Lung (tissue), 12 donors: ENCODE results near the gene CACNB1. TPM values are rescaled to one million over a fixed set of nuclear protein-coding genes. Genes with fewer than 3 reads are reported as not detected.

ENCODE experiments used
- ATAC-seq: fragments of 200-7000 bp; cut with Tn5 transposase; one replicate; pipeline ENCODE4 v1.9.1; 2020; ENCODE audit warnings: moderate number of reproducible peaks; ENCODE audit not compliant: insufficient read depth, low FRiP score
- DNase-seq, 3 donors: peaks; one replicate each; pipeline ENCODE4 v3.0.0-alpha.2; 2013 to 2017
- H3K27ac ChIP-seq, 2 donors: one replicate each; pipeline ENCODE4 v1.5.1; 2013; ENCODE audit warnings: mild to moderate bottlenecking in 2 of 2, moderate library complexity in 2 of 2, control low read depth in 1 of 2, inconsistent platforms in 1 of 2, low read depth in 1 of 2, low read length in 1 of 2
- H3K27me3 ChIP-seq, 3 donors: one replicate each; pipeline ENCODE4 v1.5.1; 2013; ENCODE audit warnings: low read length in 2 of 3; ENCODE audit not compliant: control insufficient read depth in 3 of 3, insufficient read depth in 3 of 3
- H3K36me3 ChIP-seq, 4 donors: one replicate each; pipeline ENCODE4 v1.5.1; 2013; ENCODE audit warnings: low read length in 4 of 4, mild to moderate bottlenecking in 1 of 4, moderate library complexity in 1 of 4; ENCODE audit not compliant: control insufficient read depth in 4 of 4, insufficient read depth in 4 of 4
- H3K4me1 ChIP-seq, 5 donors: one replicate each; pipeline ENCODE4 v1.5.1; 2013; ENCODE audit warnings: low read length in 5 of 5, mild to moderate bottlenecking in 2 of 5, moderate library complexity in 1 of 5; ENCODE audit not compliant: control insufficient read depth in 5 of 5, insufficient read depth in 5 of 5
- H3K4me3 ChIP-seq: one replicate; pipeline ENCODE4 v1.5.1; 2013; ENCODE audit warnings: mild to moderate bottlenecking, control low read depth, moderate library complexity
- H3K9ac ChIP-seq, 2 donors: one replicate each; pipeline ENCODE4 v1.5.1; 2013; ENCODE audit warnings: low read length in 2 of 2, control low read depth in 1 of 2; ENCODE audit not compliant: insufficient read depth in 1 of 2
- H3K9me3 ChIP-seq, 4 donors: one replicate each; pipeline ENCODE4 v1.5.1; 2013; ENCODE audit warnings: low read length in 3 of 4, mild to moderate bottlenecking in 1 of 4, moderate library complexity in 1 of 4; ENCODE audit not compliant: control insufficient read depth in 4 of 4, insufficient read depth in 3 of 4
- WGBS, 2 donors: extraction: QIAGEN DNeasy Blood & Tissue Kit; methylation state at CpG; one replicate each; pipeline ENCODE4 v1.1.7; 2013; 5-methylcytosine and 5-hydroxymethylcytosine counted together
- polyA plus RNA-seq, 2 donors: library from polyadenylated mRNA; stranded (reverse); fragments of 200-250 nt; gene quantifications; one replicate each; pipeline ENCODE4 v1.2.1, GENCODE V29; 2013
- total RNA-seq, 2 donors: library from RNA; depleted of rRNA in 1 of 2; stranded (reverse); fragments of >200 nt in 1 of 2; gene quantifications; one replicate each; pipeline ENCODE4 v1.2.1, GENCODE V29; 2014 to 2021
- TF ChIP-seq, protein P1 (sequence below): IDR thresholded peaks from 2 replicates; pipeline ENCODE4 v1.5.1; 2012; ENCODE audit warnings: mild to moderate bottlenecking; ENCODE audit errors: control extremely low read depth, extremely low read depth
- donor health status: control.
- donor health status: control.
- donor health status: Bipolar disorder and iron deficiency.
- donor health status: healthy.
- donor health status: DM: yes; HTN: yes; CAD: no.

The CACNB1 gene
- total and polyA plus RNA-seq, 4 donors, result 6.8 to 49.6 (median 21.7) TPM

DNA sequence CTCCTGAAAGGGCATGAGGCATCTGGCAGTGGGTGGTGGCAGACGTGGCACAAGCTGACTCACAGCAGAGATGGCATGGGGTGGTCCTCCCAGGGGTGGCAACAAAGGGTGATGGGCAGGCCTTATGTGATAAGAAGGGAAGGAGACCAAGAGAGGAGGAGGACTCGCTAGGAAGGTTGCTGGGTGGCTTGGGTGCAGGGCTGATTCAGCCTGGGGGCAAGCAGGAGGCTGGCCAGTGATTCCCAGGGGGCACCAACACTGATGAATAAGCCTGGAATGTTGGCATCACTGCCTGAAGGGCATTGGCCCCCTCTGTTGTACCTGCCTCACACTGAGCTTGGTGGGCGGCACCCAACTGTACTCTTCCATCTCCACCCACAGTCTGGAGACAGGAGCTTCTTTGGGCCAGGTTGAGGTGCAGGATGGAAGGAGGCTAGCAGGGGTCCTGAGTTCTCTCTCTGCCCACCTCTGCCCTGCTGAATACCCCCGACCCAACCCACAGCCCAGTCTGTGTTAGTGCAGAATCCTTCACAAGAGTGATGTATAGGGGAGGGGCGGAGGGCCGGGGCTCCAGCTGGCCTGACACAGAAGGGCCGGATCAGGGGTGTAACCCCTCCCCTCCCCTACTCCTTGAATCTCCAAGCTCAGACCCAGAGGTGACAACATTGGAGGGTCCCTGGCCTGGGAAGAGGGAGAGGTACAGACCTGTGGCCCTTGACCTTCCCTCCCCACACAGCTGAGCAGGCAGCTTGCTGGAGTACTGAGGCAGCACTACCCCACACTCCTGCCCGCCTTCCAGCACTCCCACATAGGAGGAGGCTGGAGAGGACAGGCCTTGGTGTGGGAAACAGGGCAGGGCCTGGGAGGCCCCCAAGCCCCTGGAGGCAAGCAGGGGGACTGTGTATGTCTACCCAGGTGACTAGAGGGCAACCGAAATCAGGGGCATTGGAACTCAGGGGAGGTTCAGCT, 25.7 kb upstream of the CACNB1 start:
- WGBS, 2 donors, result 78 to 81% methylated on average over 9 of the region's 9 CpGs
- H3K27ac ChIP-seq, result no peak overlapping the region
- H3K4me3 ChIP-seq, result no peak overlapping the region
- no peak for ATAC-seq
- H3K4me1 ChIP-seq, result peaks cover 0 to 13% (median 0%) of the 10 kb centered on the region in 5 donors
- H3K9me3 ChIP-seq, result no peaks in the 10 kb centered on the region
- H3K9ac ChIP-seq, result no peak overlapping the region
- peaks cover 0 to 38% (median 12%) of the 10 kb centered on the region in 3 donors for H3K27me3 ChIP-seq
- TF ChIP-seq, protein P1, sequence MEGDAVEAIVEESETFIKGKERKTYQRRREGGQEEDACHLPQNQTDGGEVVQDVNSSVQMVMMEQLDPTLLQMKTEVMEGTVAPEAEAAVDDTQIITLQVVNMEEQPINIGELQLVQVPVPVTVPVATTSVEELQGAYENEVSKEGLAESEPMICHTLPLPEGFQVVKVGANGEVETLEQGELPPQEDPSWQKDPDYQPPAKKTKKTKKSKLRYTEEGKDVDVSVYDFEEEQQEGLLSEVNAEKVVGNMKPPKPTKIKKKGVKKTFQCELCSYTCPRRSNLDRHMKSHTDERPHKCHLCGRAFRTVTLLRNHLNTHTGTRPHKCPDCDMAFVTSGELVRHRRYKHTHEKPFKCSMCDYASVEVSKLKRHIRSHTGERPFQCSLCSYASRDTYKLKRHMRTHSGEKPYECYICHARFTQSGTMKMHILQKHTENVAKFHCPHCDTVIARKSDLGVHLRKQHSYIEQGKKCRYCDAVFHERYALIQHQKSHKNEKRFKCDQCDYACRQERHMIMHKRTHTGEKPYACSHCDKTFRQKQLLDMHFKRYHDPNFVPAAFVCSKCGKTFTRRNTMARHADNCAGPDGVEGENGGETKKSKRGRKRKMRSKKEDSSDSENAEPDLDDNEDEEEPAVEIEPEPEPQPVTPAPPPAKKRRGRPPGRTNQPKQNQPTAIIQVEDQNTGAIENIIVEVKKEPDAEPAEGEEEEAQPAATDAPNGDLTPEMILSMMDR, result no peak
- peak in 1 of 3 donors; percentile 6 for DNase-seq
- H3K36me3 ChIP-seq, result no peaks in the 10 kb centered on the region

- 82 to 90% methylated on average over 7 of the region's 7 CpGs for WGBS, 2 donors
- DNase-seq, result peak in 1 of 3 donors; percentile 4
These were observed 24.7 kb upstream of the CACNB1 start for GRCh38 chr17:39222151-39222550.

GRCh38 chr17:39221572-39221971, 24.1 kb upstream of the CACNB1 start:
- TF ChIP-seq, protein P1, result no peak
- H3K4me1 ChIP-seq, result peaks cover 0 to 13% (median 0%) of the 10 kb centered on the region in 5 donors
- H3K27me3 ChIP-seq, result peaks cover 0 to 48% (median 8%) of the 10 kb centered on the region in 3 donors
- H3K9ac ChIP-seq, result no peak overlapping the region
- no peak overlapping the region for H3K4me3 ChIP-seq
- no peak for DNase-seq
- no peak for ATAC-seq
- WGBS, 2 donors, result 97 to 98% methylated on average over 6 of the region's 6 CpGs
- H3K9me3 ChIP-seq, result peaks cover 0 to 2% (median 0%) of the 10 kb centered on the region in 4 donors
- H3K36me3 ChIP-seq, result no peaks in the 10 kb centered on the region
- H3K27ac ChIP-seq, result no peak overlapping the region

More at GRCh38 chr17:39222151-39222550, 24.7 kb upstream of the CACNB1 start:
- ATAC-seq, result no peak
- no peak overlapping the region for H3K27ac ChIP-seq
- TF ChIP-seq, protein P1, result no peak
- no peaks in the 10 kb centered on the region for H3K36me3 ChIP-seq
- peaks cover 0 to 44% (median 13%) of the 10 kb centered on the region in 3 donors for H3K27me3 ChIP-seq
- H3K9me3 ChIP-seq, result peaks cover 0 to under 1% (median 0%) of the 10 kb centered on the region in 4 donors
- H3K4me3 ChIP-seq, result no peak overlapping the region
- no peak overlapping the region for H3K9ac ChIP-seq
- peaks cover 0 to 13% (median 0%) of the 10 kb centered on the region in 5 donors for H3K4me1 ChIP-seq
